HepG2 (cell line): ENCODE data around the gene CRYBA2. TPM values are rescaled to one million over a fixed set of nuclear protein-coding genes. Genes with fewer than 3 reads are reported as not detected.

Experiments used
- NFYB ChIP-seq: sonication (generic); formaldehyde crosslinking; IDR thresholded peaks from 2 replicates; pipeline ENCODE4 v1.4.0; 2020; ENCODE audit warnings: missing genetic modification reagents
- RAD21 ChIP-seq: fragments of 450-650 bp; formaldehyde crosslinking; IDR thresholded peaks from 2 replicates; pipeline ENCODE4 v1.5.0; 2020; ENCODE audit warnings: mild to moderate bottlenecking
- RBM39 ChIP-seq: fragments of 200-400 bp; formaldehyde crosslinking; IDR thresholded peaks from one replicate; pipeline ENCODE4 v1.6.1; 2018; ENCODE audit warnings: antibody characterized with exemption, mild to moderate bottlenecking, low read depth, low read length; ENCODE audit not compliant: poor library complexity, severe bottlenecking
- ZFP37 ChIP-seq: sonication (generic); formaldehyde crosslinking; IDR thresholded peaks from 2 replicates; pipeline ENCODE4 v1.4.0; 2020; ENCODE audit warnings: missing genetic modification reagents, borderline replicate concordance
- ZFP41 ChIP-seq: sonication (generic); formaldehyde crosslinking; IDR thresholded peaks from 2 replicates; pipeline ENCODE4 v1.4.0; 2020; ENCODE audit warnings: mild to moderate bottlenecking, missing genetic modification reagents, borderline replicate concordance
- ZNF614 ChIP-seq: IDR thresholded peaks from 2 replicates; pipeline ENCODE4 v1.6.1; 2018; ENCODE audit warnings: missing biosample characterization, missing genetic modification reagents, inconsistent platforms, borderline replicate concordance
- ZNF720 ChIP-seq: sonication (generic); formaldehyde crosslinking; IDR thresholded peaks from 2 replicates; pipeline ENCODE4 v1.4.0; 2020; ENCODE audit warnings: missing genetic modification reagents
- polyA plus RNA-seq, 8 experiments: library from polyadenylated mRNA; depleted of rRNA in 3 of 8; stranded (reverse) in 7 of 8; unstranded in 1 of 8; fragments of >200 nt; fragmentation: Illumina TruSeq in 4 of 8; extraction: Trizol in 4 of 8; gene quantifications; 2 replicates each; pipeline versions ENCODE4 v1.2.1 to v1.2.3, GENCODE V29; 2011 to 2016; ENCODE audit warnings: low read depth in 4 of 8, missing spikeins in 1 of 8, mixed read lengths in 1 of 8; ENCODE audit not compliant: insufficient read depth in 1 of 8
- total RNA-seq, 5 experiments: library from RNA; depleted of rRNA; stranded (reverse); fragments of >200 nt; fragmentation: Illumina TruSeq; extraction: Trizol; gene quantifications; 2 replicates each; pipeline ENCODE4 v1.2.3, GENCODE V29; 2016; ENCODE audit warnings: low read depth in 1 of 5
- TF ChIP-seq, protein P1 (sequence below): sonication (generic); formaldehyde crosslinking; IDR thresholded peaks from 2 replicates; pipeline ENCODE4 v1.4.0; 2020; ENCODE audit warnings: missing genetic modification reagents, mild to moderate bottlenecking, borderline replicate concordance
- TF ChIP-seq, protein P2 (sequence below): sonication (generic); formaldehyde crosslinking; IDR thresholded peaks from 2 replicates; pipeline ENCODE4 v1.5.0; 2020; ENCODE audit warnings: missing genetic modification reagents, mild to moderate bottlenecking, borderline replicate concordance
- TF ChIP-seq, protein P3 (sequence below): sonication (generic); IDR thresholded peaks from 2 replicates; pipeline ENCODE4 v1.6.1; 2016; ENCODE audit warnings: low read depth, borderline replicate concordance
- TF ChIP-seq, protein P4 (sequence below): sonication (generic); formaldehyde crosslinking; conservative IDR thresholded peaks from 2 replicates; pipeline ENCODE4 v1.8.0; 2022; ENCODE audit warnings: mild to moderate bottlenecking, moderate library complexity, missing genetic modification reagents
- TF ChIP-seq, protein P5 (sequence below), 2 experiments: sonication (generic) in 1 of 2; formaldehyde crosslinking in 1 of 2; IDR thresholded peaks; 2 replicates each; pipeline versions ENCODE4 v1.4.0 to v1.6.1; 2018 to 2020; ENCODE audit warnings: missing genetic modification reagents in 2 of 2, borderline replicate concordance in 1 of 2, low read depth in 1 of 2, mild to moderate bottlenecking in 1 of 2, missing biosample characterization in 1 of 2
- TF ChIP-seq, protein P6 (sequence below), 2 experiments: sonication (generic) in 1 of 2; formaldehyde crosslinking in 1 of 2; IDR thresholded peaks; 2 replicates each; pipeline versions ENCODE4 v1.5.1 to v1.6.1; 2011 to 2020; ENCODE audit warnings: borderline replicate concordance in 1 of 2, low read depth in 1 of 2, low read length in 1 of 2, mild to moderate bottlenecking in 1 of 2, missing genetic modification reagents in 1 of 2, moderate library complexity in 1 of 2
- TF ChIP-seq, protein P7 (sequence below): sonication (generic); formaldehyde crosslinking; IDR thresholded peaks from 2 replicates; pipeline ENCODE4 v1.4.0; 2020; ENCODE audit warnings: mild to moderate bottlenecking, missing genetic modification reagents

CRYBA2 gene
- total and polyA plus RNA-seq, 2 of the 13 experiments (the other 11 are each of a cell fraction or from before 2014, with no cell fraction given), result not detected

DNA sequence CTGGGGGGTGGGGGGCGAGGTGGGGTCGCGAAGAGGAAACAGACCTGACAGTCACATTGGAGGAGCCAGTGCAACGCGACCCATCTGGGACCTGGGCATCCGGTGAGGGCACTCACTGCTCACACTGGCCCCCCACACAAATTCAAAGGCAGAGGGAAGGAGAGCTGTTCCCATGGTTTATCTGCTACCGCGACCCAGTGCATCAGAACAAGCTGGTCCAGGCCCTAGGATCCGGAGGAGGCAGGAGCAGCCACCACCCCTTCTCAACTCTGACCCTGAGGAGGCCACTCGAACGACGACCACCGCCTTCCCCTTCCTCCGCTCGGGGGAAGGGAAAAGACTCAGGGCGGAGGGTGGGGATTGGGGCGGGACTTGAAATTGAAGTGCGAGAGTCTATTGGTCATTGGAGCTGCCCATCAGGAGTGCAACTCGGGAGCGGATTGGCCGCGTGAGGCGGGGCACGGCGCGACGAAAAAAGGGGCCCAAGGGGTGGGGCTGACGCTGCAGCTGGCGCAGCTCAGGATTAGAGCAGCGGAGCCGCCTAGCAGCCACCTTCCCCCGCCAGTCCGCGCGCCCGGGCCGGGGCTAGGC, 34.0 kb downstream of the CRYBA2 start, which contains the start of gene CDK5R2 (continued):
- TF ChIP-seq, protein P1, sequence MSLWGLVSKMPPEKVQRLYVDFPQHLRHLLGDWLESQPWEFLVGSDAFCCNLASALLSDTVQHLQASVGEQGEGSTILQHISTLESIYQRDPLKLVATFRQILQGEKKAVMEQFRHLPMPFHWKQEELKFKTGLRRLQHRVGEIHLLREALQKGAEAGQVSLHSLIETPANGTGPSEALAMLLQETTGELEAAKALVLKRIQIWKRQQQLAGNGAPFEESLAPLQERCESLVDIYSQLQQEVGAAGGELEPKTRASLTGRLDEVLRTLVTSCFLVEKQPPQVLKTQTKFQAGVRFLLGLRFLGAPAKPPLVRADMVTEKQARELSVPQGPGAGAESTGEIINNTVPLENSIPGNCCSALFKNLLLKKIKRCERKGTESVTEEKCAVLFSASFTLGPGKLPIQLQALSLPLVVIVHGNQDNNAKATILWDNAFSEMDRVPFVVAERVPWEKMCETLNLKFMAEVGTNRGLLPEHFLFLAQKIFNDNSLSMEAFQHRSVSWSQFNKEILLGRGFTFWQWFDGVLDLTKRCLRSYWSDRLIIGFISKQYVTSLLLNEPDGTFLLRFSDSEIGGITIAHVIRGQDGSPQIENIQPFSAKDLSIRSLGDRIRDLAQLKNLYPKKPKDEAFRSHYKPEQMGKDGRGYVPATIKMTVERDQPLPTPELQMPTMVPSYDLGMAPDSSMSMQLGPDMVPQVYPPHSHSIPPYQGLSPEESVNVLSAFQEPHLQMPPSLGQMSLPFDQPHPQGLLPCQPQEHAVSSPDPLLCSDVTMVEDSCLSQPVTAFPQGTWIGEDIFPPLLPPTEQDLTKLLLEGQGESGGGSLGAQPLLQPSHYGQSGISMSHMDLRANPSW (CRISPR knock-in tag), result no peak
- TF ChIP-seq, protein P2, sequence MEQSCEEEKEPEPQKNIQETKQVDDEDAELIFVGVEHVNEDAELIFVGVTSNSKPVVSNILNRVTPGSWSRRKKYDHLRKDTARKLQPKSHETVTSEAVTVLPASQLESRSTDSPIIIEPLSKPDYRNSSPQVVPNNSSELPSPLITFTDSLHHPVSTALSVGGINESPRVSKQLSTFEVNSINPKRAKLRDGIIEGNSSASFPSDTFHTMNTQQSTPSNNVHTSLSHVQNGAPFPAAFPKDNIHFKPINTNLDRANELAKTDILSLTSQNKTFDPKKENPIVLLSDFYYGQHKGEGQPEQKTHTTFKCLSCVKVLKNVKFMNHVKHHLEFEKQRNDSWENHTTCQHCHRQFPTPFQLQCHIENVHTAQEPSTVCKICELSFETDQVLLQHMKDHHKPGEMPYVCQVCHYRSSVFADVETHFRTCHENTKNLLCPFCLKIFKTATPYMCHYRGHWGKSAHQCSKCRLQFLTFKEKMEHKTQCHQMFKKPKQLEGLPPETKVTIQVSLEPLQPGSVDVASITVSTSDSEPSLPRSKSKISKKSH (CRISPR knock-in tag), result peak; percentile 67; the same call in 1 of the 2 replicates
- TF ChIP-seq, protein P3, sequence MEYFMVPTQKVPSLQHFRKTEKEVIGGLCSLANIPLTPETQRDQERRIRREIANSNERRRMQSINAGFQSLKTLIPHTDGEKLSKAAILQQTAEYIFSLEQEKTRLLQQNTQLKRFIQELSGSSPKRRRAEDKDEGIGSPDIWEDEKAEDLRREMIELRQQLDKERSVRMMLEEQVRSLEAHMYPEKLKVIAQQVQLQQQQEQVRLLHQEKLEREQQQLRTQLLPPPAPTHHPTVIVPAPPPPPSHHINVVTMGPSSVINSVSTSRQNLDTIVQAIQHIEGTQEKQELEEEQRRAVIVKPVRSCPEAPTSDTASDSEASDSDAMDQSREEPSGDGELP, result peak; percentile 19; the same call in 1 of the 2 replicates
- TF ChIP-seq, protein P4, sequence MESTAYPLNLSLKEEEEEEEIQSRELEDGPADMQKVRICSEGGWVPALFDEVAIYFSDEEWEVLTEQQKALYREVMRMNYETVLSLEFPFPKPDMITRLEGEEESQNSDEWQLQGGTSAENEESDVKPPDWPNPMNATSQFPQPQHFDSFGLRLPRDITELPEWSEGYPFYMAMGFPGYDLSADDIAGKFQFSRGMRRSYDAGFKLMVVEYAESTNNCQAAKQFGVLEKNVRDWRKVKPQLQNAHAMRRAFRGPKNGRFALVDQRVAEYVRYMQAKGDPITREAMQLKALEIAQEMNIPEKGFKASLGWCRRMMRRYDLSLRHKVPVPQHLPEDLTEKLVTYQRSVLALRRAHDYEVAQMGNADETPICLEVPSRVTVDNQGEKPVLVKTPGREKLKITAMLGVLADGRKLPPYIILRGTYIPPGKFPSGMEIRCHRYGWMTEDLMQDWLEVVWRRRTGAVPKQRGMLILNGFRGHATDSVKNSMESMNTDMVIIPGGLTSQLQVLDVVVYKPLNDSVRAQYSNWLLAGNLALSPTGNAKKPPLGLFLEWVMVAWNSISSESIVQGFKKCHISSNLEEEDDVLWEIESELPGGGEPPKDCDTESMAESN (CRISPR knock-in tag), result 0 out of 2 replicates have a peak, but pooled peaks have one; percentile 32
- TF ChIP-seq ZNF614 (CRISPR knock-in tag) (0 out of 2 replicates have a peak, but pooled peaks have one; percentile 16), NFYB (CRISPR knock-in tag) (peak; percentile 89), RAD21 (CRISPR knock-in tag) (no peak), RBM39 (no peak), ZFP41 (no peak), ZNF720 (CRISPR knock-in tag) (no peak), ZFP37 (no peak)
- TF ChIP-seq, protein P5, sequence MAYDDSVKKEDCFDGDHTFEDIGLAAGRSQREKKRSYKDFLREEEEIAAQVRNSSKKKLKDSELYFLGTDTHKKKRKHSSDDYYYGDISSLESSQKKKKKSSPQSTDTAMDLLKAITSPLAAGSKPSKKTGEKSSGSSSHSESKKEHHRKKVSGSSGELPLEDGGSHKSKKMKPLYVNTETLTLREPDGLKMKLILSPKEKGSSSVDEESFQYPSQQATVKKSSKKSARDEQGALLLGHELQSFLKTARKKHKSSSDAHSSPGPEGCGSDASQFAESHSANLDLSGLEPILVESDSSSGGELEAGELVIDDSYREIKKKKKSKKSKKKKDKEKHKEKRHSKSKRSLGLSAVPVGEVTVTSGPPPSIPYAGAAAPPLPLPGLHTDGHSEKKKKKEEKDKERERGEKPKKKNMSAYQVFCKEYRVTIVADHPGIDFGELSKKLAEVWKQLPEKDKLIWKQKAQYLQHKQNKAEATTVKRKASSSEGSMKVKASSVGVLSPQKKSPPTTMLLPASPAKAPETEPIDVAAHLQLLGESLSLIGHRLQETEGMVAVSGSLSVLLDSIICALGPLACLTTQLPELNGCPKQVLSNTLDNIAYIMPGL (CRISPR knock-in tag; IDR thresholded peaks at IDR 0.05; ENCODE audit: borderline replicate concordance in 1 of 2, low read depth in 1 of 2), result 0 out of 4 replicates have a peak, but pooled peaks of 1 of the 2 experiments have one; percentile 17
- TF ChIP-seq, protein P6, sequence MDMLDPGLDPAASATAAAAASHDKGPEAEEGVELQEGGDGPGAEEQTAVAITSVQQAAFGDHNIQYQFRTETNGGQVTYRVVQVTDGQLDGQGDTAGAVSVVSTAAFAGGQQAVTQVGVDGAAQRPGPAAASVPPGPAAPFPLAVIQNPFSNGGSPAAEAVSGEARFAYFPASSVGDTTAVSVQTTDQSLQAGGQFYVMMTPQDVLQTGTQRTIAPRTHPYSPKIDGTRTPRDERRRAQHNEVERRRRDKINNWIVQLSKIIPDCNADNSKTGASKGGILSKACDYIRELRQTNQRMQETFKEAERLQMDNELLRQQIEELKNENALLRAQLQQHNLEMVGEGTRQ (IDR thresholded peaks at IDR 0.05; ENCODE audit: low read depth, low read length), result no peak
- TF ChIP-seq, protein P6 (CRISPR knock-in tag; IDR thresholded peaks at IDR 0.05; ENCODE audit: borderline replicate concordance), result no peak
- TF ChIP-seq, protein P7, sequence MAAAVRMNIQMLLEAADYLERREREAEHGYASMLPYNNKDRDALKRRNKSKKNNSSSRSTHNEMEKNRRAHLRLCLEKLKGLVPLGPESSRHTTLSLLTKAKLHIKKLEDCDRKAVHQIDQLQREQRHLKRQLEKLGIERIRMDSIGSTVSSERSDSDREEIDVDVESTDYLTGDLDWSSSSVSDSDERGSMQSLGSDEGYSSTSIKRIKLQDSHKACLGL (CRISPR knock-in tag), result no peak
